H9 (cell line): Measurements from ENCODE around the gene CDH16. TPM values are rescaled to one million over a fixed set of nuclear protein-coding genes. Genes with fewer than 3 reads are reported as not detected.

Experiments
- DNase-seq: peaks from one replicate; pipeline ENCODE4 v3.0.0-alpha.2; 2017
- H2AFZ ChIP-seq: one replicate; pipeline ENCODE4 v1.6.1; 2013; ENCODE audit warnings: mild to moderate bottlenecking, low read length, control low read depth, moderate library complexity
- H2AK5ac ChIP-seq: 2 replicates; pipeline ENCODE4 v1.6.1; 2013; ENCODE audit warnings: low read length, control low read depth, mixed read lengths; ENCODE audit not compliant: insufficient read length
- H2BK120ac ChIP-seq: one replicate; pipeline ENCODE4 v1.6.1; 2013; ENCODE audit warnings: low read depth, mild to moderate bottlenecking, low read length, control low read depth, inconsistent platforms; ENCODE audit not compliant: poor library complexity, severe bottlenecking
- H2BK12ac ChIP-seq: 2 replicates; pipeline ENCODE4 v1.6.1; 2013; ENCODE audit warnings: low read length, control low read depth, mixed read lengths, low read depth; ENCODE audit not compliant: insufficient read length
- H2BK15ac ChIP-seq: 2 replicates; pipeline ENCODE4 v1.6.1; 2013; ENCODE audit warnings: low read depth, low read length, control low read depth
- H2BK20ac ChIP-seq: one replicate; pipeline ENCODE4 v1.6.1; 2013; ENCODE audit warnings: low read depth, mild to moderate bottlenecking, low read length, control low read depth, inconsistent platforms; ENCODE audit not compliant: poor library complexity, severe bottlenecking
- H2BK5ac ChIP-seq: 2 replicates; pipeline ENCODE4 v1.6.1; 2013; ENCODE audit warnings: low read length, control low read depth, mixed read lengths; ENCODE audit not compliant: insufficient read length
- H3K14ac ChIP-seq: 2 replicates; pipeline ENCODE4 v1.6.1; 2013; ENCODE audit warnings: low read length, control low read depth; ENCODE audit not compliant: insufficient read depth
- H3K18ac ChIP-seq: 2 replicates; pipeline ENCODE4 v1.6.1; 2013; ENCODE audit warnings: low read depth, mild to moderate bottlenecking, mixed read lengths, low read length, control low read depth; ENCODE audit not compliant: insufficient read length
- H3K23ac ChIP-seq: 2 replicates; pipeline ENCODE4 v1.6.1; 2013; ENCODE audit warnings: low read length, control low read depth, mixed read lengths, low read depth; ENCODE audit not compliant: insufficient read length
- H3K23me2 ChIP-seq: 2 replicates; pipeline ENCODE4 v1.6.1; 2013; ENCODE audit warnings: low read depth, mild to moderate bottlenecking, mixed read lengths, low read length, control low read depth; ENCODE audit not compliant: insufficient read length, poor library complexity, severe bottlenecking
- H3K27ac ChIP-seq: 2 replicates; pipeline ENCODE4 v1.5.1; 2013; ENCODE audit warnings: low read length, control low read depth, mixed read lengths, low read depth; ENCODE audit not compliant: insufficient read length
- H3K27me3 ChIP-seq: 2 replicates; pipeline ENCODE4 v1.6.1; 2013; ENCODE audit warnings: low read length, control low read depth, inconsistent platforms; ENCODE audit not compliant: insufficient read depth
- H3K4ac ChIP-seq: 2 replicates; pipeline ENCODE4 v1.6.1; 2013; ENCODE audit warnings: low read depth, mild to moderate bottlenecking, control low read depth, inconsistent platforms, low read length, moderate library complexity
- H3K4me1 ChIP-seq: 2 replicates; pipeline ENCODE4 v1.6.1; 2013; ENCODE audit warnings: low read length, control low read depth, inconsistent platforms; ENCODE audit not compliant: insufficient read depth
- H3K4me2 ChIP-seq: 2 replicates; pipeline ENCODE4 v1.6.1; 2013; ENCODE audit warnings: low read length, control low read depth, mixed read lengths; ENCODE audit not compliant: insufficient read length, insufficient read depth
- H3K56ac ChIP-seq: 2 replicates; pipeline ENCODE4 v1.6.1; 2013; ENCODE audit warnings: low read depth, mild to moderate bottlenecking, mixed read lengths, low read length, control low read depth; ENCODE audit not compliant: insufficient read length
- H3K79me1 ChIP-seq: 2 replicates; pipeline ENCODE4 v1.6.1; 2013; ENCODE audit warnings: low read depth, mild to moderate bottlenecking, moderate library complexity, low read length, control low read depth, inconsistent platforms; ENCODE audit not compliant: insufficient read depth, poor library complexity, severe bottlenecking
- H3K79me2 ChIP-seq: 2 replicates; pipeline ENCODE4 v1.6.1; 2013; ENCODE audit warnings: low read length, control low read depth, inconsistent platforms; ENCODE audit not compliant: insufficient read depth
- H3K9ac ChIP-seq: 2 replicates; pipeline ENCODE4 v1.6.1; 2013; ENCODE audit warnings: low read length, control low read depth, mixed read lengths; ENCODE audit not compliant: insufficient read length; ENCODE audit errors: extremely low read depth
- H3K9me3 ChIP-seq: one replicate; pipeline ENCODE4 v1.6.1; 2013; ENCODE audit warnings: low read depth, low read length, inconsistent platforms; ENCODE audit not compliant: control insufficient read depth
- H3T11ph ChIP-seq: one replicate; pipeline ENCODE4 v1.6.1; 2013; ENCODE audit warnings: mild to moderate bottlenecking, low read length, control low read depth, inconsistent platforms
- H4K20me1 ChIP-seq: one replicate; pipeline ENCODE4 v1.6.1; 2013; ENCODE audit not compliant: control insufficient read depth, insufficient read length, insufficient read depth
- H4K5ac ChIP-seq: 2 replicates; pipeline ENCODE4 v1.6.1; 2013; ENCODE audit warnings: low read depth, mild to moderate bottlenecking, mixed read lengths, low read length, control low read depth; ENCODE audit not compliant: insufficient read length
- H4K8ac ChIP-seq: replicated peaks from 2 replicates; pipeline ENCODE4 v1.6.1; 2013; ENCODE audit warnings: low read length, control low read depth, mixed read lengths, low read depth; ENCODE audit not compliant: insufficient read length
- H4K91ac ChIP-seq: 2 replicates; pipeline ENCODE4 v1.6.1; 2013; ENCODE audit warnings: low read depth, mild to moderate bottlenecking, moderate library complexity, mixed read lengths, low read length, control low read depth; ENCODE audit not compliant: insufficient read length
- H3K27ac Mint-ChIP-seq, 3 experiments: 2 replicates in 2 of 3; 3 replicates in 1 of 3; pipeline ENCODE4 v1.8.0; 2020 to 2021; ENCODE audit warnings: mixed read lengths in 3 of 3, mild to moderate bottlenecking in 1 of 3, moderate library complexity in 1 of 3
- H3K27me3 Mint-ChIP-seq: 2 replicates; pipeline ENCODE4 v1.8.0; 2021; ENCODE audit warnings: low read depth, mild to moderate bottlenecking, moderate library complexity, mixed read lengths
- H3K36me3 Mint-ChIP-seq, 3 experiments: 2 replicates in 2 of 3; 3 replicates in 1 of 3; pipeline ENCODE4 v1.8.0; 2020 to 2021; ENCODE audit warnings: low read depth in 3 of 3, mixed read lengths in 3 of 3; ENCODE audit not compliant: insufficient read depth in 1 of 3
- H3K4me1 Mint-ChIP-seq, 2 experiments: 2 replicates each; pipeline ENCODE4 v1.8.0; 2020; ENCODE audit warnings: mixed read lengths in 2 of 2
- H3K4me3 Mint-ChIP-seq, 2 experiments: 2 replicates in 1 of 2; 3 replicates in 1 of 2; pipeline ENCODE4 v1.8.0; 2020 to 2021; ENCODE audit warnings: mild to moderate bottlenecking in 2 of 2, mixed read lengths in 2 of 2, moderate library complexity in 1 of 2
- H3K9me3 Mint-ChIP-seq, 2 experiments: 2 replicates in 1 of 2; 3 replicates in 1 of 2; pipeline ENCODE4 v1.8.0; 2020; ENCODE audit warnings: mild to moderate bottlenecking in 2 of 2, mixed read lengths in 2 of 2, moderate library complexity in 1 of 2
- CTCF ChIP-seq: fragments of 200-600 bp; sonication (generic); conservative IDR thresholded peaks from 3 replicates; pipeline ENCODE4 v1.8.0; 2021; ENCODE audit warnings: antibody characterized with exemption, mild to moderate bottlenecking
- WGBS: extraction: QIAGEN DNeasy Blood & Tissue Kit; methylation state at CpG from one replicate; pipeline ENCODE4 v1.1.7; 2013; ENCODE audit warnings: missing lambda C conversion rate, low lambda C conversion rate, mixed read lengths; ENCODE audit not compliant: insufficient read length; ENCODE audit errors: extremely low coverage; 5-methylcytosine and 5-hydroxymethylcytosine counted together
- total RNA-seq: library from RNA; stranded (reverse); gene quantifications from 2 replicates; pipeline ENCODE4 v1.2.1, GENCODE V29; 2021

The CDH16 gene
- total RNA-seq, 1 experiment from 2014 or later, result not detected

GRCh38 chr16:66940236-66940635 lies 21.6 kb upstream of the CDH16 start:
- H2BK120ac ChIP-seq, result no peak overlapping the region
- no peak overlapping the region for H3K56ac ChIP-seq
- H3K18ac ChIP-seq, result no peak overlapping the region
- H4K91ac ChIP-seq, result no peak overlapping the region
- Mint-ChIP-seq H3K4me1 (peaks cover 2 to 8% of the 10 kb centered on the region in 2 experiments), H3K36me3 (peaks cover 13 to 41% (median 34%) of the 10 kb centered on the region in 3 experiments; a peak in 6 of 7 replicates), H3K9me3 (no peaks in the 10 kb centered on the region), H3K4me3 (no peak overlapping the region), H3K27ac (no peak overlapping the region), H3K27me3 (no peaks in the 10 kb centered on the region)
- no peak overlapping the region for H3K4ac ChIP-seq
- H3K23ac ChIP-seq, result no peak overlapping the region
- H3K9me3 ChIP-seq, result no peaks in the 10 kb centered on the region
- H4K20me1 ChIP-seq, result no peaks in the 10 kb centered on the region
- H4K8ac ChIP-seq, result no peak overlapping the region
- H3K9ac ChIP-seq, result no peak overlapping the region
- H2AFZ ChIP-seq, result no peak overlapping the region
- H3K4me1 ChIP-seq, result no peaks in the 10 kb centered on the region
- peaks cover under 1% of the 10 kb centered on the region for H3K23me2 ChIP-seq
- no peak overlapping the region for H2AK5ac ChIP-seq
- DNase-seq, result no peak
- no peak overlapping the region for H2BK5ac ChIP-seq
- no peaks in the 10 kb centered on the region for H3K27me3 ChIP-seq
- H2BK12ac ChIP-seq, result no peak overlapping the region
- no peaks in the 10 kb centered on the region for H3K79me1 ChIP-seq
- H3K79me2 ChIP-seq, result no peaks in the 10 kb centered on the region
- no peak overlapping the region for H4K5ac ChIP-seq
- WGBS, result no CpG with 5 or more reads among the region's 16 CpGs
- TF ChIP-seq CTCF, result no peak
- H3T11ph ChIP-seq, result no peak overlapping the region
- no peak overlapping the region for H3K4me2 ChIP-seq
- no peak overlapping the region for H2BK20ac ChIP-seq
- no peak overlapping the region for H2BK15ac ChIP-seq
- H3K27ac ChIP-seq, result no peak overlapping the region
- H3K14ac ChIP-seq, result no peak overlapping the region
